Renal cortex interstitium (tissue), 11 donors: ENCODE measurements around the gene MT1H. TPM values are rescaled to one million over a fixed set of nuclear protein-coding genes. Genes with fewer than 3 reads are reported as not detected.
"Not testable (repeated sequence)": the region's sequence is repeated elsewhere in the genome, so short reads cannot be mapped to it uniquely, and the experiment has no call there.

Experiments
- DNase-seq, 11 donors: peaks; one replicate each; pipeline ENCODE4 v3.0.0-alpha.2; 2013; ENCODE audit warnings: low read depth in 9 of 11, low spot score in 4 of 11; ENCODE audit errors: extremely low read depth in 1 of 11
- polyA plus RNA-seq, 3 donors: library from polyadenylated mRNA; unstranded; fragments of 120-200 nt; gene quantifications; one replicate each; pipeline ENCODE4 v1.2.1, GENCODE V29; 2013; ENCODE audit not compliant: insufficient read length in 3 of 3

Gene MT1H
- polyA plus RNA-seq, 3 donors: 4.5 to 25.2 (median 12.1) TPM

DNA sequence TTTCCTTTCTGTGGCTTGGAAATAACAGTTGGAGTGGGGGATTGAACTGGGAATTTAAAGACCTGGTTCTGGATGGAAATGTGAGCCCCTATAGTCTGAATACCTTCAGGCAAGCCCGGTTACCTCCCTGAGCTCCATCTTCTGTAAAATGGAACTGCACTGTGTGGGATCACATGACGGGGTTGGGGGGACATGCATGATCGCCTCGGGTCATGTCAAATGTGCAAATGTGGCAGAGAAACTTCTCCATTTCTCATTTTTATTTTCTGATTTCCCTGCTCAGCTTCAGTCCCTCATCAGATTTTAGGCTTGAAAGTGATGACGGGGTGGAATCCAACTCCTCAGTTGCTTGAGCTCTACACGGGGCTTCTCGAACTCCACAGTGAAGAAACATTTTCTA lies 16.4 kb upstream of the MT1H start:
- no peak for DNase-seq

DNA sequence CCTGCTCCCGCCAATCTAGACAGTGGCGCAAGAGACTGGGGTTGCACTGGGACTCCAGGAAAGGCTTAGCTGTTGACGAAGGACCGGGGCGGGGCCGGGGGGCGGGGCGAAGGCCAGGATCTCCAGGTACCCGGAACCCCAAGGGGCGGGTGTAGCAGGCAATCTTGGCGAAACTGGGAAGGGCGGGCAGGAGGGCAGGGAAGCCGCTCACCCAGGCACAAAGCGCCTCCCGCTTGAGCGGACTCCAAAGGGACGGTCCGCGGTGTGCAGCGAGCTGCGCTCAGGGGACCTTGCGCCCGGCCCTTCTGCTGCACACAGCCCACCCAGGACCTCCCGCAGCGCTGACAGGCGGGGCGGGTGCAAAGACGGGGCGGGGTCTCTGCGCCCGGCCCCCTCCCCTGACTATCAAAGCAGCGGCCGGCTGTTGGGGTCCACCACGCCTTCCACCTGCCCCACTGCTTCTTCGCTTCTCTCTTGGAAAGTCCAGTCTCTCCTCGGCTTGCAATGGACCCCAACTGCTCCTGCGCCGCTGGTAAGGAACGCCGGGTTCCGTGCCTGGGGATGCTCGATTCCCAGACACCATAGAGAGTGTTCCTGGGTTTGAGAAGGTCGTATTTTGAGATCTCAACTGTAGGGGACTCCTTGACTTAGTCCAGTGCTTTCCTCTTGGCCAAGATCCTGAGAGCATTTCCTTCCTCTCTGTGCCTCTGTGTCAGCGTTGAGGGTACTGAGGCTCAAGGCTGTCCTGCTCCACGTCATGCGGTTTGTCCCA lies 11.9 kb upstream of the MT1H start, which contains the start of gene MT1F:
MT1F (plus strand) TSS at position 405 of the 772 bp plus-strand sequence; CDS start at position 505, 100 bp downstream.
- DNase-seq: peak in 6 of 11 donors; percentile 33 to 79 (median 52)

DNA sequence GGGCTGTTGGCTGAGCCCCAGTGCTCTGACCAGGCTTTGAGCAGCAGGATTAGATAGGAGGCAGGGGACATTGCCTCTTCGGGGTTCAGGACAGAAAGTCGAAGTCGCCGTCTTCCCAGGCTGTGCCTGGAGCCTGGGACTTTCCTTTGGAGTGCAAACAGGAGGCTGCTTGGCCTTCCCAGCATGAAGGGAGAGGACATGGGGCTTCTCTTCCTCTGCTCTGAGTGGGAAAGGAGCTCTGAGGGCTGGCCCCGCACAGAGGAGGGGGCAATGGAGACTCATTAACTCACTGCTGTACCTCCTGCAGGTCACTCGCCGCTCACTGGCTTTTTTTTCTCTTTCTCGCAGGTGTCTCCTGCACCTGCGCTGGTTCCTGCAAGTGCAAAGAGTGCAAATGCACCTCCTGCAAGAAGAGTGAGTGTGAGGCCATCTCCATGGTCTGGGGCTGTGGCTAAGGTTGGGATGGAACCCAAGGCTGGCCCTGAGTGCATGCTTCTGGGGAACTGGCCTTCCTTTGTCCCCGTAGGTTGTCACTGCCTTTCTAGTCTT lies 11.2 kb upstream of the MT1H start:
- no peak for DNase-seq

DNA sequence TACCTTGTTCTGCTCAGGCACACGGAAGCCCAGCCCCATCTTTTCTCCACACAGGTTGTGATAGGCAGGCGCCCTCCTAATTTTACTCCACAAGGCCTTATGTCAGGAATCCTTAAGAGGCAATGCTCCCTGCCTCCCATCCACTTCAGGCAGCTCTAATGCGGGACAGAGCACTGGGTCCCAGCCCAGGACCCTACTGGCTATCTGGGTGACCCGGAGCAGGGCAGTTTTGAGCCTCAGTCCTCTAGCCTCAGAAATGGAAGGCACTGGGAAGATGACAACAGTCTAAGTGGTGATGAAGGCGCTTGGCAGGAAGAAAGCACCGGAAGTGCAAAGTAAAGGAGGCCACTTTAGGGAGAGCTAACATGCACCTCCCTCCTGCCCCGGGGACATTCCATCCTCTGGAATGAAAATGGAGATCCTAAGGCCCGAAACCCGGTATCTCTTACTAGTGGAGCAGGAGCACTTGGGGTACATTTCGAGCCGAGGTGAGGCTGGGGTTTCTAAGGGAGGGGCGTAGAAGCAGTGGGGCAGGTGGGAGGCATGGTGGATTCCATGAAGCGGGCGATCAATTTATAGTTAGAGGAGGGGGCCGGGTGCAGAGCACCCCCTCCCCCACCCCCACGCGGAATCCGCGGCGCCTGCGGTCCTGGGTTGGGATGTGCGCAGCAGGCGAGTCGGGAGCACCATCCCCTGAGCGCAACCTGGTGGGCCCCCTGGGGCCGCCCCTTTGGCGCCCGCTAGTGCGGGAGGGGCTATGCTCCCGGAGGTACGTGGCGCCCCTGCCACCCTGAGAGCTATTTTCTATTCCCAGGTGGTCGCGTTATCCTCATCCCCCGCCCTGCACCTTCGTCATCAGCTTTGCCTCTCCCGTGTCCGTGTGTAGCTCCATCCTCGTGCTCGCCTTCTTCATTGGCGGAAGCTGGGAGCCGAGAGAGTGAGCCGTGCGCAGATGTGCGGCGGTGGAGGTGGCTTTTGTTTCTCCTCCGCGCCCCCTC lies 7.0 kb upstream of the MT1H start:
- no peak for DNase-seq

DNA sequence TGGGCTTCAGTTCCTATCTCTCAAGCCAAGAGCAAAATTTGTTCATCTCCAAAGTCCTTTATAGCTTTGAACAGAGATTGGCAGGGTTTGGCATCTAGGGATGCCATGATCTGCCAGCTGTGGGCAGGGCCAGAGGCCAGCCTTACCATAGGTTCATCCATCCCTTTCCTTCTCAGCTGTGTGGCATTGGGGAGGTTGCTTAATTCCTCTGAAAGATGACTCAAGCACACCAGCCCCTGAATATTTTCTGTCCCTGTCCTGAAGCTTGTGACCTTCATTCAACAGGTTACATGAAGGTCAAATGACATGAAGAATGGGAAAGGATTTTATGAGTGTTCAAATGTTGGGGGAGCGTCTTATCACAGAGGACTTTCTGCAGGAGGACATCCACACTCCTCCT lies 5.1 kb upstream of the MT1H start:
- no peak for DNase-seq

DNA sequence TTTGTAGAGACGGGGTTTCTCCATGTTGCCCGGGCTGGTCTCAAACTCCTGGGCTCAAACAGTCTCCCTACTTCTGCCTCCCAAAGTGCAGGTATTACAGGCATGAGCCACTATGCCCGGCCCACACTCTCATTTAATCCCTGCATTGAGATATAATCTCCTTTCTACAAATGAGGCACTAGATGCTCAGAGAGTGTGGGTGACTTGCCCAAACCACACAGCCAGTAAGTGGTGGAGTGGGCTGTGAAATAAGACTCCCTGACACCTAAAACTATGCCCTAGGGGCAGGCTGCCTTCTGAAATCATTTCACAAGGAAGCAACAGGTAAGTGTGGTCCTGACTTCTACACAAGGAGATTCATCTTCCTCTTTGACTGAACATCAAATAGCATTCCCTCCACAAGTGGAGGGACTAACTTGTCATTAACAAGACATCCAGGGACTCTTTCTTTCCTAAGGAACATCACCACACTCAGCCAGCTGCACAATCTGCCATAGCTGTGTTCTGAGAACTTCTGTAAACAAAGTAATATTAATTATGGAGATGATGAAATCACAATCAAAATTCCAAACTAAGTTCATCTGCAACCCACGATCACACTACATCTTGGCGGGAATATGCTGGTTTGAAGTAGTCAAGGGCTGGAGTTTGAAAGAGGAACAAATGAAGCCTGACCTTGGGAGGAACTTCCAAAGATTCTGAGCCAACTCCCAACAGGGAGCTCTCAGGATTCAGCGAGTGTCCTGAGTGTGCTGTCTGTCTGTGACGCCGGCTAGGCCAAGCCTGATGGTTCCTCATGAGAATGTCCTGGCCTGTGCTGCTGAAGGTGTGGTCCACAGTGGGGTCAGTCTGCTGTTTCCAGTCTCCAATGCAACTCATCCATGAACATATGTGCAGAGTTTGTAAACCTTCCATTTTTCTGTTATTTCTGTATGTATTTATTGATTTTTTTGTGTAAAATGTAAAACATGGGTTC lies 4.0 kb upstream of the MT1H start:
- DNase-seq: not testable (repeated sequence)

GRCh38 chr16:56667581-56668571 lies 1.7 kb upstream of the MT1H start, which contains the start of gene MT1G:
MT1G (minus strand) TSS chr16:56668065; CDS start chr16:56667993, 72 bp downstream.
- DNase-seq: no peak

- DNase-seq: no peak
Observed at GRCh38 chr16:56669840-56670619, 416 bp downstream of the MT1H start.

- no peak for DNase-seq
Observed at GRCh38 chr16:56670620-56670934, 963 bp downstream of the MT1H start.

- not testable (repeated sequence) for DNase-seq
Observed at GRCh38 chr16:56671691-56672090, 2.1 kb downstream of the MT1H start.

- DNase-seq: not testable (repeated sequence)
Observed at GRCh38 chr16:56672171-56672570, 2.6 kb downstream of the MT1H start.

GRCh38 chr16:56672761-56673536 lies 3.3 kb downstream of the MT1H start:
- no peak for DNase-seq

GRCh38 chr16:56673921-56674320 lies 4.3 kb downstream of the MT1H start:
- DNase-seq: no peak

GRCh38 chr16:56674570-56674969 lies 5.0 kb downstream of the MT1H start:
- not testable (repeated sequence) for DNase-seq

- DNase-seq: no peak
Observed at GRCh38 chr16:56675685-56676210, 6.1 kb downstream of the MT1H start.

DNA sequence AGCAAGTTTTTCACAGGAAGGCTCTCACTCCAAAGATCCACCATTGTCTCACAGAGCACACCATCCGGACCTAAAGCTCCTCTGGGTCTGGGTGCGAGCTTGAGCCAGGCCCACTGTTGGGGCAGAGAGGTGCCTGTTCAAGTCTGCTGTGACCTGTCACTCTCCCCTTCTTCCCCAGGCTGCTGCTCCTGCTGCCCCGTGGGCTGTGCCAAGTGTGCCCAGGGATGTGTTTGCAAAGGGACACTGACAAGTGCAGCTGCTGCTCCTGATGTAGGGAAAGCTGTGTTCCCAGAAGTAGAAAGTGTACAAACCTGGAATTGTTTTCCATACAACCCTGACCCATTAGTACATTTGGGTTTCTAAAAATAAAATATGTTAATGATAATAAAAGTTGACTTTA lies 7.9 kb downstream of the MT1H start:
- no peak for DNase-seq
